Heart left ventricle (tissue), 13 donors: ENCODE measurements around the gene MAGEA8.
"Not testable (repeated sequence)": the region's sequence is repeated elsewhere in the genome, so short reads cannot be mapped to it uniquely, and the experiment has no call there.

Source experiments
- POLR2A ChIP-seq, 2 donors: fragments of 450-650 bp; IDR thresholded peaks; one replicate each; pipeline ENCODE4 v1.6.1; 2017; ENCODE audit warnings: antibody characterized with exemption in 2 of 2, mild to moderate bottlenecking in 2 of 2, moderate library complexity in 2 of 2
- TF ChIP-seq, protein P1 (sequence below), 12 donors: fragments of 200-600 bp; sonication (generic) in 4 of 12; IDR thresholded peaks; one replicate each; pipeline versions ENCODE4 v1.5.0 to v1.8.0; 2018 to 2022; ENCODE audit warnings: antibody characterized with exemption in 12 of 12, mild to moderate bottlenecking in 5 of 12
- donor health status: ischemic (EF 13 %, LVEDD 7.1; RV severe dilation, severe dysfunction).
- donor health status: DM: no; HTN: yes; CAD: no.
- donor health status: DM: no; HTN: no; CAD: no.
- donor health status: ischemic (EF 25% LVEDD 6.9; RV normal size, moderate dysfunction).
- donor health status: ischemic (EF 25% LVEDD 5.7; RV mildly dilated, moderate dysfunction).
- donor health status: ischemic (EF 35%, LVEDD 5.7; RV mildly dilated, moderate dysfunction).
- donor health status: nonischemic (EF 11% LVEDD 7.7; RV severe dilation, severe dysfunction).
- donor health status: DM: yes; HTN: yes; CAD: no.
- donor health status: PGD.
- donor health status: ischemic (EF 29% LVEDD 5.4; RV normal size, mild dysfunction).
- donor health status: nonischemic (EF 23%, LVEDD 6.1; RV moderate dilation, normal function).

DNA sequence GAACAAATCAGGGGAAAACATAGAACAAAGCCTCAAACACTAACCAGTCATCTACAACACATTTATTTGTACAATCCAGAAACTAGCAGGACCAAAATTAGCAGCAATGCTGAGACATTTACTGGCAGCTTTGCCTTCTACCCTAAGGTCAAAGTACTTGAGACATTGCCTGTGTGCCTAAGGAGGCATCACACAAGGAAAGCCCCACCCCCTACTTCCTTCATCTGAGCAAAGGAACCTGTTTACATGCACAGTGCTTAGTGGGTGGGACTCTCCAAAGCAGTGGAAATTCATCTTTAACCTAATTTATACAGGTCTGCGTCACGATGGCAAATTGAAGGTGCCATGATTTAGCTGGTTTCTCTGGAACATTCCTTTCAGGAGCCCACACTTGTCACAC lies 51.2 kb downstream of the MAGEA8 start:
- not testable (repeated sequence) for TF ChIP-seq POLR2A (IDR thresholded peaks at IDR 0.05)
- TF ChIP-seq, protein P1, sequence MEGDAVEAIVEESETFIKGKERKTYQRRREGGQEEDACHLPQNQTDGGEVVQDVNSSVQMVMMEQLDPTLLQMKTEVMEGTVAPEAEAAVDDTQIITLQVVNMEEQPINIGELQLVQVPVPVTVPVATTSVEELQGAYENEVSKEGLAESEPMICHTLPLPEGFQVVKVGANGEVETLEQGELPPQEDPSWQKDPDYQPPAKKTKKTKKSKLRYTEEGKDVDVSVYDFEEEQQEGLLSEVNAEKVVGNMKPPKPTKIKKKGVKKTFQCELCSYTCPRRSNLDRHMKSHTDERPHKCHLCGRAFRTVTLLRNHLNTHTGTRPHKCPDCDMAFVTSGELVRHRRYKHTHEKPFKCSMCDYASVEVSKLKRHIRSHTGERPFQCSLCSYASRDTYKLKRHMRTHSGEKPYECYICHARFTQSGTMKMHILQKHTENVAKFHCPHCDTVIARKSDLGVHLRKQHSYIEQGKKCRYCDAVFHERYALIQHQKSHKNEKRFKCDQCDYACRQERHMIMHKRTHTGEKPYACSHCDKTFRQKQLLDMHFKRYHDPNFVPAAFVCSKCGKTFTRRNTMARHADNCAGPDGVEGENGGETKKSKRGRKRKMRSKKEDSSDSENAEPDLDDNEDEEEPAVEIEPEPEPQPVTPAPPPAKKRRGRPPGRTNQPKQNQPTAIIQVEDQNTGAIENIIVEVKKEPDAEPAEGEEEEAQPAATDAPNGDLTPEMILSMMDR (IDR thresholded peaks at IDR 0.05), result not testable (repeated sequence)
